AG10803 (cell line): Measurements from ENCODE around the gene RBMS1.

Experiments
- DNase-seq: peaks from one replicate; pipeline ENCODE4 v3.0.0; 2010; ENCODE audit warnings: low read depth
- H3K4me3 ChIP-seq: 2 replicates; pipeline ENCODE4 v1.5.1; 2011; ENCODE audit warnings: mild to moderate bottlenecking, low read length, control low read depth
- CTCF ChIP-seq: conservative IDR thresholded peaks from 2 replicates; pipeline ENCODE4 v1.5.1; 2011; ENCODE audit warnings: mild to moderate bottlenecking, low read length, control low read depth, inconsistent platforms

RBMS1 gene

GRCh38 chr2:160501370-160501769 is 7.8 kb upstream of the RBMS1 start:
- no peak overlapping the region for H3K4me3 ChIP-seq
- no peak for DNase-seq
- TF ChIP-seq CTCF, result no peak

GRCh38 chr2:160499865-160500264 is 6.3 kb upstream of the RBMS1 start:
- TF ChIP-seq CTCF, result no peak
- DNase-seq, result no peak
- H3K4me3 ChIP-seq, result no peak overlapping the region

GRCh38 chr2:160498137-160498536 is 4.5 kb upstream of the RBMS1 start:
- no peak for TF ChIP-seq CTCF
- peak; percentile 29 for DNase-seq
- no peak overlapping the region for H3K4me3 ChIP-seq

- TF ChIP-seq CTCF, result no peak
- peak; percentile 37 for DNase-seq
- peak overlapping the region; percentile 79 for H3K4me3 ChIP-seq
Observed at GRCh38 chr2:160494201-160494644, 616 bp upstream of the RBMS1 start.

GRCh38 chr2:160492401-160493226 is 993 bp downstream of the RBMS1 start:
- DNase-seq, result peak; percentile 71
- TF ChIP-seq CTCF, result no peak
- H3K4me3 ChIP-seq, result peak overlapping the region; percentile 79

GRCh38 chr2:160491911-160492371 is 1.7 kb downstream of the RBMS1 start:
- peak; percentile 88 for DNase-seq
- no peak for TF ChIP-seq CTCF
- H3K4me3 ChIP-seq, result peak overlapping the region; percentile 79
